ENCODE data around the gene ELAC1. TPM values are rescaled to one million over a fixed set of nuclear protein-coding genes. Genes with fewer than 3 reads are reported as not detected.

Gene ELAC1
- total RNA-seq, 2 experiments from 2014 or later, result 1.5 to 4.2 TPM

DNA sequence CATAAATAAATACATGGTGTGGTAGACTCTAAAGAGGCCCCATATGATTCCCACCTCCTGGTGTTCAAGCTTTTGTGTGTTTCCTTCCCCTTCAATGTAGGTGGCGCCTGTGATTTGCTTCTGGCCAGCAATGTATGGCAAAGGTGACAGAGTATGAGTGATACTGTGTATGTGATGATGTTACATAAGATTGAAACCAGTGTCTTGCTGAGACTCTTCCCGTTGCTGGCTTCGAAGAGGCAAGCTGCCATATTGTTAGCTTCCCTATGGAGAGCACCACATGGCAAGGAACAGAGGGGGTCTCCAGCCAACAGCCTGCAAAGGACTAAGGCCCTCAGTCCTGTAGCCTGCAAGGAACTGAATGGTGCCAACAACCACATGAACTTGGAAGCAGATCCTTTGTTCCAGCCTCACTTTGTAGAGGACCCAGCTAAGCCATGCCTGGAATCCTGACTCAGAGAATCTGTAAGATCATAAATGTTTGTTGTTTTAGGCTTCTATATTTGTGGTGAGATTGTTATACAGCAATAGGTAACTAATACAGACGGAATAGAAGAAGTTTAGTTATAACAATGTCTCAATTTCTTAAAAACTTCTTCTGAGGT, 60.5 kb downstream of the ELAC1 start:
- Histone ChIP-seq H3K4me1 (ENCODE audit: insufficient read depth, low read length, poor library complexity, severe bottlenecking) (peaks cover 14% of the 10 kb centered on the region), H3K27ac (ENCODE audit: low read depth, low read length, poor library complexity, severe bottlenecking) (no peak overlapping the region), H3K4me2 (ENCODE audit: low read length) (peak overlapping the region; percentile 89), H3K9me3 (ENCODE audit: low read length) (no peaks in the 10 kb centered on the region), H4K20me1 (ENCODE audit: insufficient read depth, low read length) (peaks cover 20% of the 10 kb centered on the region), H3K36me3 (ENCODE audit: insufficient read depth, low read length) (peaks cover 8% of the 10 kb centered on the region), H3K9me2 (ENCODE audit: insufficient read depth, low read length) (no peaks in the 10 kb centered on the region), H2AFZ (ENCODE audit: low read length) (no peak overlapping the region), H3K79me2 (ENCODE audit: insufficient read depth, low read depth, low read length) (peaks cover 41% of the 10 kb centered on the region), H3K4me3 (ENCODE audit: low read depth, low read length, poor library complexity, severe bottlenecking) (no peak overlapping the region)
- ChIA-PET CTCF (ENCODE audit: unreplicated experiment) (interaction anchor here (1.3 kb wide), 1 partner anchor 208 kb away, joined by 3 read pairs; the partner anchor contains the start of gene MRO), POLR2A (interaction anchor here (0.6 to 1.0 kb wide), 5 partner anchors 29 to 590 kb away, joined by 3 to 7 read pairs (median 4); no protein-coding TSS in a partner anchor)
- intact Hi-C loops (cut with micrococcal nuclease; ENCODE audit: unreplicated experiment), result no loop called here
- TF ChIP-seq, protein P1, sequence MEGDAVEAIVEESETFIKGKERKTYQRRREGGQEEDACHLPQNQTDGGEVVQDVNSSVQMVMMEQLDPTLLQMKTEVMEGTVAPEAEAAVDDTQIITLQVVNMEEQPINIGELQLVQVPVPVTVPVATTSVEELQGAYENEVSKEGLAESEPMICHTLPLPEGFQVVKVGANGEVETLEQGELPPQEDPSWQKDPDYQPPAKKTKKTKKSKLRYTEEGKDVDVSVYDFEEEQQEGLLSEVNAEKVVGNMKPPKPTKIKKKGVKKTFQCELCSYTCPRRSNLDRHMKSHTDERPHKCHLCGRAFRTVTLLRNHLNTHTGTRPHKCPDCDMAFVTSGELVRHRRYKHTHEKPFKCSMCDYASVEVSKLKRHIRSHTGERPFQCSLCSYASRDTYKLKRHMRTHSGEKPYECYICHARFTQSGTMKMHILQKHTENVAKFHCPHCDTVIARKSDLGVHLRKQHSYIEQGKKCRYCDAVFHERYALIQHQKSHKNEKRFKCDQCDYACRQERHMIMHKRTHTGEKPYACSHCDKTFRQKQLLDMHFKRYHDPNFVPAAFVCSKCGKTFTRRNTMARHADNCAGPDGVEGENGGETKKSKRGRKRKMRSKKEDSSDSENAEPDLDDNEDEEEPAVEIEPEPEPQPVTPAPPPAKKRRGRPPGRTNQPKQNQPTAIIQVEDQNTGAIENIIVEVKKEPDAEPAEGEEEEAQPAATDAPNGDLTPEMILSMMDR (conservative IDR thresholded peaks at IDR 0.05; ENCODE audit: low read length), result peak; percentile 52
- no peak for TF ChIP-seq EZH2phosphoT487 (IDR thresholded peaks at IDR 0.05; ENCODE audit: borderline replicate concordance, low read depth, low read length)
- peak; percentile 40 for DNase-seq (ENCODE audit: low spot score)
- no TSS peak for BruUV-seq (replicated peaks)

DNA sequence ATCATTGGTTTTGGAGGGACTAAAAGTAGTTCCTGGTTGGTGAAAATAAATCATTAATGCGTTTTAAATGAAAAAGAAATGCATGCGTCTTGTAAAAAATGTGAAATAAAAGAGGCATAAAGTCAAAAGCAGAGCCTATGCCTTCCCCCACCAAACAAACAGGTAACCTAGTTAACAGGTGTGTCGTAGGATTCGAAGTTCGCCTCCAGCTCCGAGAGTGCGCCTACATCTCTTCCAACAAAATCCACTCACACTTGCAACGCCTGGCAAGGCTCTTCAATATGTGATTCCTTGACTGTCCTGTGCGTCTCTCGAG, 61.5 kb downstream of the ELAC1 start:
- Histone ChIP-seq H3K4me3 (ENCODE audit: low read depth, low read length, poor library complexity, severe bottlenecking) (peak overlapping the region; percentile 87), H2AFZ (ENCODE audit: low read length) (peak overlapping the region; percentile 94), H3K4me1 (ENCODE audit: insufficient read depth, low read length, poor library complexity, severe bottlenecking) (peaks cover 14% of the 10 kb centered on the region), H4K20me1 (ENCODE audit: insufficient read depth, low read length) (peaks cover 20% of the 10 kb centered on the region), H3K27ac (ENCODE audit: low read depth, low read length, poor library complexity, severe bottlenecking) (peak overlapping the region; percentile 57), H3K79me2 (ENCODE audit: insufficient read depth, low read depth, low read length) (peaks cover 51% of the 10 kb centered on the region), H3K9me3 (ENCODE audit: low read length) (no peaks in the 10 kb centered on the region), H3K9me2 (ENCODE audit: insufficient read depth, low read length) (no peaks in the 10 kb centered on the region), H3K36me3 (ENCODE audit: insufficient read depth, low read length) (peaks cover 16% of the 10 kb centered on the region), H3K4me2 (ENCODE audit: low read length) (peak overlapping the region; percentile 89)
- BruUV-seq (replicated peaks), result no TSS peak
- intact Hi-C loops (cut with micrococcal nuclease; ENCODE audit: unreplicated experiment), result no loop called here
- DNase-seq (ENCODE audit: low spot score), result no peak
- no peak for TF ChIP-seq EZH2phosphoT487 (IDR thresholded peaks at IDR 0.05; ENCODE audit: borderline replicate concordance, low read depth, low read length)
- TF ChIP-seq, protein P1 (conservative IDR thresholded peaks at IDR 0.05; ENCODE audit: low read length), result no peak
- ChIA-PET POLR2A (interaction anchor here (0.9 to 1.8 kb wide), 3 partner anchors 11 to 138 kb away, joined by 3 to 4 read pairs (median 3); no protein-coding TSS in a partner anchor), CTCF (ENCODE audit: unreplicated experiment) (no interaction called here)
